Measurements from ENCODE around the gene CHCT1.

Gene CHCT1

GRCh38 chr17:60421273-60422161, 772 bp upstream of the CHCT1 start:
- H3K4me3 ChIP-seq (ENCODE audit: low read depth, low read length), result peak overlapping the region; percentile 23
- ChIA-PET POLR2A (no interaction called here), CTCF (interaction anchor here (0.6 to 1.0 kb wide), 4 partner anchors 53 to 217 kb away, joined by 3 read pairs; no protein-coding TSS in a partner anchor)
- no peaks in the 10 kb centered on the region for H3K4me1 ChIP-seq (ENCODE audit: control insufficient read depth, insufficient read depth, low read length)
- peak overlapping the region; percentile 17; the same call in 1 of the 2 replicates for H3K27ac ChIP-seq (ENCODE audit: extremely low read depth, low read depth, low read length)
- TF ChIP-seq ZNF513 (tag by site-specific recombination; IDR thresholded peaks at IDR 0.05), result no peak
- TF ChIP-seq ZNF391 (tag by site-specific recombination; IDR thresholded peaks at IDR 0.05; ENCODE audit: borderline replicate concordance, low read depth), result no peak
- TF ChIP-seq INSM2 (tag by site-specific recombination; IDR thresholded peaks at IDR 0.05), result no peak
- TF ChIP-seq ZNF518A (tag by site-specific recombination; conservative IDR thresholded peaks at IDR 0.05; ENCODE audit: low read depth), result no peak
- no peak for TF ChIP-seq ZNF214 (tag by site-specific recombination; IDR thresholded peaks at IDR 0.05; ENCODE audit: borderline replicate concordance)
- TF ChIP-seq MYNN (tag by site-specific recombination; IDR thresholded peaks at IDR 0.05; ENCODE audit: borderline replicate concordance), result no peak
- no peak for TF ChIP-seq ZNF302 (tag by site-specific recombination; IDR thresholded peaks at IDR 0.05; ENCODE audit: low read depth)
- no peak for TF ChIP-seq IKZF3 (tag by site-specific recombination; IDR thresholded peaks at IDR 0.05)
- no peak for TF ChIP-seq ZNF404 (tag by site-specific recombination; IDR thresholded peaks at IDR 0.05)
- TF ChIP-seq ZNF398 (tag by site-specific recombination; IDR thresholded peaks at IDR 0.05), result no peak
- no peak for TF ChIP-seq ZNF221 (tag by site-specific recombination; IDR thresholded peaks at IDR 0.05; ENCODE audit: borderline replicate concordance)
- TF ChIP-seq ZNF449 (tag by site-specific recombination; IDR thresholded peaks at IDR 0.05), result no peak
- TF ChIP-seq ZNF37A (tag by site-specific recombination; IDR thresholded peaks at IDR 0.05), result no peak
- no peak for TF ChIP-seq ZNF558 (tag by site-specific recombination; IDR thresholded peaks at IDR 0.05)
- no peak for TF ChIP-seq ZNF777 (tag by site-specific recombination; IDR thresholded peaks at IDR 0.05; ENCODE audit: borderline replicate concordance)
- no peak for TF ChIP-seq ZBTB48 (tag by site-specific recombination; IDR thresholded peaks at IDR 0.05)
- no peak for TF ChIP-seq ZNF658 (tag by site-specific recombination; IDR thresholded peaks at IDR 0.05)
- no peak for TF ChIP-seq ZNF610 (tag by site-specific recombination; IDR thresholded peaks at IDR 0.05; ENCODE audit: borderline replicate concordance)
- TF ChIP-seq ZNF561 (tag by site-specific recombination; IDR thresholded peaks at IDR 0.05; ENCODE audit: borderline replicate concordance), result no peak
- H3K9me3 ChIP-seq (ENCODE audit: control insufficient read depth, insufficient read depth, low read depth, low read length), result no peaks in the 10 kb centered on the region
- H3K36me3 ChIP-seq (ENCODE audit: control insufficient read depth in 2 of 2, insufficient read depth in 1 of 2, low read length in 2 of 2), result no peaks in the 10 kb centered on the region
